Measurements from ENCODE around the gene DNAJC17. TPM values are rescaled to one million over a fixed set of nuclear protein-coding genes. Genes with fewer than 3 reads are reported as not detected.
A peak's percentile ranks its signal among the peaks of the same experiment; 100 is the strongest.

The DNAJC17 gene
- total and polyA plus RNA-seq, 4 donors, result 36.5 to 76.5 (median 44.1) TPM

DNA sequence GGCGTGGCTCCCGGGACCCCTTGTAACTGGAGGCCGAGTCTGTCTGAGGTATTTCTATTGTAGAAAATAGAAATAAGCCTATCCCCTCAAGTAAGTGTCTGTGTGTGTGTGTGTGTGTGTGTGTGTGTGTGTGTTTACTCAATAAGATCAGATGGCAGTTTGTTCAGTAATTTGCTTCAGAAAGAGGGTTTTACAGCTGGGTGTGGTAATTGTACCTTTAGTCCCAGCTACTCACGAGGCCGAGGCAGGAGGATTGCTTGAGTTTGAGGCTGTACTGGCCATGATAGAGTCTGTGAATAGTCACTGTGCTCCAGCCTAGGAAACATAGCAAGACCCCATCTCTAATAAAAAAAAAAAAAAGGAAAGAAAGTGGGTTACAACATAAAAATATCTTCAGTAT, 45.3 kb upstream of the DNAJC17 start:
- H3K9ac ChIP-seq (ENCODE audit: insufficient read depth in 1 of 2, low read length in 2 of 2), result no peak overlapping the region
- no peak overlapping the region for H3K27ac ChIP-seq (ENCODE audit: low read depth in 1 of 2, low read length in 1 of 2)
- no peak overlapping the region for H3K4me3 ChIP-seq
- DNase-seq (no peak), ATAC-seq (ENCODE audit: insufficient read depth, low FRiP score) (no peak)
- H3K36me3 ChIP-seq (ENCODE audit: control insufficient read depth in 4 of 4, insufficient read depth in 4 of 4, low read length in 4 of 4), result peaks cover 0 to 18% (median 0%) of the 10 kb centered on the region in 4 donors
- TF ChIP-seq, protein P1, sequence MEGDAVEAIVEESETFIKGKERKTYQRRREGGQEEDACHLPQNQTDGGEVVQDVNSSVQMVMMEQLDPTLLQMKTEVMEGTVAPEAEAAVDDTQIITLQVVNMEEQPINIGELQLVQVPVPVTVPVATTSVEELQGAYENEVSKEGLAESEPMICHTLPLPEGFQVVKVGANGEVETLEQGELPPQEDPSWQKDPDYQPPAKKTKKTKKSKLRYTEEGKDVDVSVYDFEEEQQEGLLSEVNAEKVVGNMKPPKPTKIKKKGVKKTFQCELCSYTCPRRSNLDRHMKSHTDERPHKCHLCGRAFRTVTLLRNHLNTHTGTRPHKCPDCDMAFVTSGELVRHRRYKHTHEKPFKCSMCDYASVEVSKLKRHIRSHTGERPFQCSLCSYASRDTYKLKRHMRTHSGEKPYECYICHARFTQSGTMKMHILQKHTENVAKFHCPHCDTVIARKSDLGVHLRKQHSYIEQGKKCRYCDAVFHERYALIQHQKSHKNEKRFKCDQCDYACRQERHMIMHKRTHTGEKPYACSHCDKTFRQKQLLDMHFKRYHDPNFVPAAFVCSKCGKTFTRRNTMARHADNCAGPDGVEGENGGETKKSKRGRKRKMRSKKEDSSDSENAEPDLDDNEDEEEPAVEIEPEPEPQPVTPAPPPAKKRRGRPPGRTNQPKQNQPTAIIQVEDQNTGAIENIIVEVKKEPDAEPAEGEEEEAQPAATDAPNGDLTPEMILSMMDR (IDR thresholded peaks at IDR 0.05; ENCODE audit: control extremely low read depth, extremely low read depth), result no peak
- H3K9me3 ChIP-seq (ENCODE audit: control insufficient read depth in 4 of 4, insufficient read depth in 3 of 4, low read length in 3 of 4), result no peaks in the 10 kb centered on the region
- 77 to 85% methylated on average over 5 of the region's 5 CpGs for WGBS, 2 donors
- peaks cover 0 to 12% (median 3%) of the 10 kb centered on the region in 5 donors for H3K4me1 ChIP-seq (ENCODE audit: control insufficient read depth in 5 of 5, insufficient read depth in 5 of 5, low read length in 5 of 5)
- H3K27me3 ChIP-seq (ENCODE audit: control insufficient read depth in 3 of 3, insufficient read depth in 3 of 3, low read length in 2 of 3), result no peaks in the 10 kb centered on the region

DNA sequence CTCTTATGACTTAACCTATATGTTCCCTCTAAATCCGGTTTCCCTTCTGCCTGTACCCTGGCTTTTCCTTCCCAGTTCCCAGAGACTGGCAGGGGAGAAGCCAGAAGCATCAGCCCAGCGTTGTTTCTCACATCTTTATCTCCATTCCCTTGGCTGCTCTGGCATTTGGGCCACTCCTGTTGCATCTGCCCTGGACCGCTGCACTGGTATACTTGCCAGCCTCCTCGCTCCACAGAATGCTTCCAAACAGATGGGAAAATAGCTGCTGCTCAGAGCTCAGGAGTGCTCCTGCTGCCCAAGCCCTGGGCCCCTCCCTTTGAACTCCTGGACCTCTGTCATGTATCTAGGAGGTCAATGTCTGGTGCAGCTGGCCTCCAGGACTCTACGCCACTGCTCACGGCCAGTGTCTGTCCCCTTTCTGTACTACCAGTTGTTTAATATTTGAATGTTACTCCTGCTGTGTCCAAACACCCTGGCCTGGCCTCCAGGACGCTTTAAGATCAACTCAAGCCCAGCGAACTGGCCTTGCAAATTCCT, 43.4 kb upstream of the DNAJC17 start:
- H3K9ac ChIP-seq (ENCODE audit: insufficient read depth in 1 of 2, low read length in 2 of 2), result no peak overlapping the region
- DNase-seq (no peak), ATAC-seq (ENCODE audit: insufficient read depth, low FRiP score) (no peak)
- 91 to 96% methylated on average over 8 of the region's 8 CpGs for WGBS, 2 donors
- TF ChIP-seq, protein P1 (IDR thresholded peaks at IDR 0.05; ENCODE audit: control extremely low read depth, extremely low read depth), result no peak
- no peak overlapping the region for H3K4me3 ChIP-seq
- no peaks in the 10 kb centered on the region for H3K9me3 ChIP-seq (ENCODE audit: control insufficient read depth in 4 of 4, insufficient read depth in 3 of 4, low read length in 3 of 4)
- H3K27me3 ChIP-seq (ENCODE audit: control insufficient read depth in 3 of 3, insufficient read depth in 3 of 3, low read length in 2 of 3), result no peaks in the 10 kb centered on the region
- peaks cover 0 to 14% (median 5%) of the 10 kb centered on the region in 5 donors for H3K4me1 ChIP-seq (ENCODE audit: control insufficient read depth in 5 of 5, insufficient read depth in 5 of 5, low read length in 5 of 5)
- peaks cover 0 to 12% (median 0%) of the 10 kb centered on the region in 4 donors for H3K36me3 ChIP-seq (ENCODE audit: control insufficient read depth in 4 of 4, insufficient read depth in 4 of 4, low read length in 4 of 4)
- H3K27ac ChIP-seq (ENCODE audit: low read depth in 1 of 2, low read length in 1 of 2), result no peak overlapping the region

DNA sequence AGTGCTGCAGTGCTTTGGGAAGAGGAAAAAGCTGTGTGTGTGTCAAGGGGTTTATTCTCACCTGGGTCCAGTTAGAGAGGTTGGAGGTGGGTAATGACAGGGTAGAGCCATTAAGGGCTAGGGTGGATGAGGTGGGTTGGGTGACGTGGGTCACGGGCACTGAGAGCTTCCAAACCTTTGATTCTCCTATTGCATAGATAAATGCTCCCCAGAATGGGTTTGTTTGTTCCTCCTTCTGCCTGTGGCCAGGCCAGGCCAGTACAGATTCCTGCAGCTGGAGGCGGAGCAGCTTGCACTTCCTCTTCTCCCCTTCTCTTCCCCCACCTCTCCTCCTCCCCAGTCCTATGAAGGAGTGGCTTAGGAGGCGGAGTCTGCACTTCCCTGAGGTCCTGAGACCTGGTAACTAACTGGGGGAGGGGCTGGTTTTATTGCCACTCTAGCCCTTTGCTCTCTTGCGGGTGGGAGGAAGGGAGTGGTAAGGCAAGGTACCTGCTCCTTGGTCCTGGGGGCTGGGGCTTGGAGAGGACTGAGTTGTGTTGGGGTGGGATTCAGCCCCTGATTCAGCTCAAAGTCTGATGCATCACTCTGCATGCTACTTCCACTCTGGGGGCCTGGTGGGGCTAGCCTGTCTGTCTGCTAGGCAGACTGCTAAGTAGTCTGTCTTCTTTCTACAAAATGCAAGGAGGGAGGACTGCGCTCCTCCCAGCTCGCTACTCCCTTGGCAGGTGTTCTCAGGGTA, 40.1 kb upstream of the DNAJC17 start:
- peak; percentile 64 for ATAC-seq (ENCODE audit: insufficient read depth, low FRiP score)
- TF ChIP-seq, protein P1 (IDR thresholded peaks at IDR 0.05; ENCODE audit: control extremely low read depth, extremely low read depth), result no peak
- H3K36me3 ChIP-seq (ENCODE audit: control insufficient read depth in 4 of 4, insufficient read depth in 4 of 4, low read length in 4 of 4), result peaks cover 0 to 2% (median 0%) of the 10 kb centered on the region in 4 donors
- 42 to 46% methylated on average over 7 of the region's 7 CpGs for WGBS, 2 donors
- peaks cover 0 to 8% (median 5%) of the 10 kb centered on the region in 3 donors for H3K27me3 ChIP-seq (ENCODE audit: control insufficient read depth in 3 of 3, insufficient read depth in 3 of 3, low read length in 2 of 3)
- H3K4me3 ChIP-seq, result no peak overlapping the region
- H3K9me3 ChIP-seq (ENCODE audit: control insufficient read depth in 4 of 4, insufficient read depth in 3 of 4, low read length in 3 of 4), result no peaks in the 10 kb centered on the region
- H3K4me1 ChIP-seq (ENCODE audit: control insufficient read depth in 5 of 5, insufficient read depth in 5 of 5, low read length in 5 of 5), result peaks cover 0 to 28% (median 5%) of the 10 kb centered on the region in 5 donors
- peak; percentile 53 to 81 (median 61) for DNase-seq
- peak overlapping the region in 1 of 2 donors; percentile 57 for H3K27ac ChIP-seq (ENCODE audit: low read depth in 1 of 2, low read length in 1 of 2)
- no peak overlapping the region for H3K9ac ChIP-seq (ENCODE audit: insufficient read depth in 1 of 2, low read length in 2 of 2)
